ENCODE results near the gene MSI2.

MSI2 gene

DNA sequence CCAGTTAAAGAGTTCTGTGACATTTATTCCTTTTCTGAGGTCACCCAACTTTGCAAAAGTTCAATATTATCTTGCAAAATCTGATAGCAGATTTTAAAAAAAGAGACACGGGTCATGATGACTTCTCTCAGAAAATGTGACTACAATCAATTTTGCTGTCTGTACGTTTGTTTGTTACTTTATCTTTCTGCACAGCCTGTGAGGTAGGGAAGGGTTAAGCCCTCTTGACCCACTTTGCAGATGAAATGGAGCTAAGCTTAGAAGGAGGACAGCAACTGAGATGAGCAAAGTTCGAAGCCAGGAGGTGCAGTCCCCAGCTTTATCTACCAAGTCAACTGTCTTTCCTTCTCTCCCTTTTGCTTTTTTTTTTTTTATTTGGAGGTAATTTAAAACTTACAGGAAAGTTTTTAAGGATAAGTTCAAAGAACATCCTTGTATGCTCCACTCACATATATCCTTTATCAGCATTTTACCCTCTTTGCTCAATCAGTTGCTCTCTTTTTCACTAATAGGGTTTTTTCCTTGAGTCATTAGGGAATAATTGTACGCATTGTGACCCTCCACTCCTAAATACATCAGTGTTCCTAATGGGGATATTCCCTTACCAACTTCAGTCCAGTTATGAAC, 86.8 kb downstream of the MSI2 start:
- no peak overlapping the region for H3K4me3 ChIP-seq (ENCODE audit: control insufficient read depth, low read depth, low read length)
- TF ChIP-seq, protein P1, sequence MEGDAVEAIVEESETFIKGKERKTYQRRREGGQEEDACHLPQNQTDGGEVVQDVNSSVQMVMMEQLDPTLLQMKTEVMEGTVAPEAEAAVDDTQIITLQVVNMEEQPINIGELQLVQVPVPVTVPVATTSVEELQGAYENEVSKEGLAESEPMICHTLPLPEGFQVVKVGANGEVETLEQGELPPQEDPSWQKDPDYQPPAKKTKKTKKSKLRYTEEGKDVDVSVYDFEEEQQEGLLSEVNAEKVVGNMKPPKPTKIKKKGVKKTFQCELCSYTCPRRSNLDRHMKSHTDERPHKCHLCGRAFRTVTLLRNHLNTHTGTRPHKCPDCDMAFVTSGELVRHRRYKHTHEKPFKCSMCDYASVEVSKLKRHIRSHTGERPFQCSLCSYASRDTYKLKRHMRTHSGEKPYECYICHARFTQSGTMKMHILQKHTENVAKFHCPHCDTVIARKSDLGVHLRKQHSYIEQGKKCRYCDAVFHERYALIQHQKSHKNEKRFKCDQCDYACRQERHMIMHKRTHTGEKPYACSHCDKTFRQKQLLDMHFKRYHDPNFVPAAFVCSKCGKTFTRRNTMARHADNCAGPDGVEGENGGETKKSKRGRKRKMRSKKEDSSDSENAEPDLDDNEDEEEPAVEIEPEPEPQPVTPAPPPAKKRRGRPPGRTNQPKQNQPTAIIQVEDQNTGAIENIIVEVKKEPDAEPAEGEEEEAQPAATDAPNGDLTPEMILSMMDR (IDR thresholded peaks at IDR 0.05; ENCODE audit: control insufficient read depth, insufficient read depth, low read depth, low read length, missing control alignments) = no peak
- no peak for DNase-seq (ENCODE audit: low read depth)

DNA sequence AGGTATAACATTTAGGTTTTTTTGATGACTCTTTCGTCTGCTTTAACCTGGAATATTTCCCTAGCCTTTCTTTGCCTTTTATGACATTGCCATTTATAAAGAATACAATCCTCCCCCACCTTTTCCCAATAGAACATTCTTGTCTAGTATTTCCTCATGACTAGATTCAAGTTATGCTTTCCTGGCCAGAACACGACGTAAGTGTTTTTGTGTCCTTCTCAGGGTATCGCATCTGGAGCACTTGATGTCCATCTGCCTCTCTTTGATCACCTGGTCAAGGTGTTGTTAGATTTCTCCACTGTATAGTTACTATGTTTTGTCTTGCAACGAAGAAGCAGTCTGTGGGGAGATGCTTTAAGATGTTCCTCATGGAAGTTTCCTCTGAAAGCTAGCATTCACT, 87.4 kb downstream of the MSI2 start:
- no peak for DNase-seq (ENCODE audit: low read depth)
- H3K4me3 ChIP-seq (ENCODE audit: control insufficient read depth, low read depth, low read length) = no peak overlapping the region
- TF ChIP-seq, protein P1 (IDR thresholded peaks at IDR 0.05; ENCODE audit: control insufficient read depth, insufficient read depth, low read depth, low read length, missing control alignments) = no peak

DNA sequence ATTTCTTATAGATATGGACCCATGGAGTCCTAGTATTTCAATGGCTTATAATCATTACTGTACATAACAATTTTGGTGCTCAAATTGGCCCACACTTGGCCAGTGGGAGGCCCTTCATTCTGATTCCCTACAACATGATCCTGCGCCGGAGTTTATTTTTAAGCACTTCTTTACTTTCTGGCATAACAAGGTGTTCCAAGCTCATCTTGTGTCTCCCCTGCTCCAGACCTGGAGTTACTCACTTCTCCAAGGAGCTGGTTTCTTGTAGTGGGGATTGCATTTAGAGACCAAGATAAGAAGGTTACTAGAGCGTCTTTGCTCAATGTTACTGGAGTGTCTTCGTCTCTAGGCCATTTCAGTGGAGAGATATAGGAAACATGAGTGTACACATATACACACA, 87.9 kb downstream of the MSI2 start:
- TF ChIP-seq, protein P1 (IDR thresholded peaks at IDR 0.05; ENCODE audit: control insufficient read depth, insufficient read depth, low read depth, low read length, missing control alignments) = no peak
- H3K4me3 ChIP-seq (ENCODE audit: control insufficient read depth, low read depth, low read length) = no peak overlapping the region
- no peak for DNase-seq (ENCODE audit: low read depth)

DNA sequence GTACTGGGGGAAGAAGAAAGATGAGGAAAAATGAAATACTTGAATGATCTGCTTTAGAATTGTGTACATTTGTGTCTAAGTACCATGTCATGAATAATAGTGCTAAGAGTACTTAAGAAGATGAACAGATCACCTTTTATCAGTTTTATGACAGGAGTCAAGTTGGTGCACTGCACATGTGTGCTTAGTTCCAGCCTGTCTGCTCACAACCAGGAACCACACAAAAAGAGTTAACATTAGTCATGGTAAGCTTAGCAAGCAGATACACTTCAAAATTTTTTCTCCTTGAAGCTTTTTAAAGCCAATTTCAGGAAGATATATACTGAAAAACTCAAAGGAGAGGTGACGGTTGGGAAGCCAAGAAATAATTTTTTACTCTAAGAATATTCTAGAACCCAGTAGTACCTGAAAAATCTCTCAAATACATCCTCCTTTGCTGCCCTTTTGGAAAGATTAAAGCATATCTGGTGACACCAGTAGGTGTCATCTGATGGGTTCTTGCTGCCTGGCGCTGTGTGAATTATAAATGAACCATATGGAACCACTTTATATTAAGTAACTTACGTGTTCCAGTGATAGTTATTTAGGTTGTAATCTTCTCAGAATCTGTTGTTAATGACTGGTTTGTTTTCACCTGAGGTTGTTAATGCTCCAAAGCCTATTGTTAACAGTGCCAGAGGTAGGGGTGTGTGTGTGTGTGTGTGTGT, 93.4 kb downstream of the MSI2 start:
- TF ChIP-seq, protein P1 (IDR thresholded peaks at IDR 0.05; ENCODE audit: control insufficient read depth, insufficient read depth, low read depth, low read length, missing control alignments) = no peak
- no peak overlapping the region for H3K4me3 ChIP-seq (ENCODE audit: control insufficient read depth, low read depth, low read length)
- DNase-seq (ENCODE audit: low read depth) = no peak

DNA sequence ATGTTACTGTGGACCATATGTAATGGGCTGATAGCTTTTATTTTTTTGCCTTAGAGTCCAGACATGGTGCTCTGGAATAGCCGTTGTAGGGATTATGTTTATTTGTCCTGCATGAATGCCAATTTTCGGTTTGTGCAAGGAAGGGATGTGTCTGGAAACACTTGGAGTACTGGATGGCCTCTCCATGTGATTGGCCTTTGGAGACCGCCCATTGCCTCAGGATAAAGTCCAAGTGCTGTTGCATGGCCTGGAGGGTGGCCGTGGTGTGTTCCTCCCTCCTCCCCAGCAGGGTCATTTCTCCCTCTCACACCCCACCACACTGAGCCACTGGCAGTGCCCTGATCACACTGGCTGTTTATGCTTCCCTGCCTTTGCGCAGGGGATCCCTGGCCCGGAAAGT, 93.9 kb downstream of the MSI2 start:
- TF ChIP-seq, protein P1 (IDR thresholded peaks at IDR 0.05; ENCODE audit: control insufficient read depth, insufficient read depth, low read depth, low read length, missing control alignments) = no peak
- no peak for DNase-seq (ENCODE audit: low read depth)

DNA sequence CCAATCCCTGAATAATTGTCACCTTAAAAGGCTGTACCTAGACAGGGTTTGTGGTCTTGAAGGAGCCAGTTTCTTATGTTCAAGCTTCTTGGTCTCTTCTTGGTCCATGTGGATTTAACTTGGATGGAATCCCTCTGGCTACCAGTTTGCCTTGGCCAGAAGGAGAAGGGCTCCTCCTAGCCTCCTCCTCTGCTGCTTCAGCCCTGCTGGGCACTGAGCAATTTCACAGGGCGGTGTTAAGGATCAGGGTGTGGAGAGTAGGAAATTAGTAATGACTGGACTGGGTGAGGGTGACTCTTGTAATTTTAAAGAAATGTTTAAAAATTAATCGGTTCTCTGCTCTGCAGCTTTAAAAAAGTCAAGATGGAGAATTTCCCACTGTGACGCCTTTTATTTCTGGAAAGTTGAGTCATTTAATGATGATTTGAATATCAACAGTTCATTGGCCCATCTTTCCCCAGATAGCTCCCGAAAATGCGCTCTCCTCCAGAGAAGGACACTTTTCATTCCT, 96.4 kb downstream of the MSI2 start:
- H3K4me3 ChIP-seq (ENCODE audit: control insufficient read depth, low read depth, low read length) = no peak overlapping the region
- DNase-seq (ENCODE audit: low read depth) = no peak
- TF ChIP-seq, protein P1 (IDR thresholded peaks at IDR 0.05; ENCODE audit: control insufficient read depth, insufficient read depth, low read depth, low read length, missing control alignments) = no peak

More for the DNA sequence above, 93.9 kb downstream of the MSI2 start:
- H3K4me3 ChIP-seq (ENCODE audit: control insufficient read depth, low read depth, low read length) = no peak overlapping the region

All from AG09309 (cell line).